GM13977 (cell line): ENCODE results near the gene PDCD7.
A peak's percentile ranks its signal among the peaks of the same experiment; 100 is the strongest.
"Not testable (repeated sequence)": the region's sequence is repeated elsewhere in the genome, so short reads cannot be mapped to it uniquely, and the experiment has no call there.

Source experiments
- DNase-seq: peaks from one replicate; pipeline ENCODE4 v3.0.0; 2012; ENCODE audit warnings: low spot score
- CTCF ChIP-seq: IDR thresholded peaks from 2 replicates; pipeline ENCODE4 v1.5.1; 2012; ENCODE audit warnings: mild to moderate bottlenecking, control low read depth; ENCODE audit not compliant: insufficient read depth; ENCODE audit errors: extremely low read depth, missing control alignments
- in situ Hi-C: fragments of 300-500 bp; cut with MboI; formaldehyde crosslinking; loops from one replicate; pipeline ENCODE4 v1.12.0; 2022; ENCODE audit warnings: low sequenced_read_pairs, low pct_unique_long_range_greater_than_20kb, mixed read lengths, inconsistent platforms; ENCODE audit not compliant: unreplicated experiment

The PDCD7 gene

GRCh38 chr15:65081270-65081669 lies 52.3 kb downstream of the PDCD7 start:
- no peak for DNase-seq
- TF ChIP-seq CTCF = no peak
- in situ Hi-C loops = no loop called here

- in situ Hi-C loops = no loop called here
- no peak for TF ChIP-seq CTCF
- DNase-seq = no peak
These were observed 54.0 kb downstream of the PDCD7 start for GRCh38 chr15:65079580-65079979.

GRCh38 chr15:65077981-65078352 lies 55.6 kb downstream of the PDCD7 start:
- peak; percentile 63 for DNase-seq
- peak; percentile 12 for TF ChIP-seq CTCF
- in situ Hi-C loops = no loop called here

- in situ Hi-C loops = no loop called here
- TF ChIP-seq CTCF = no peak
- no peak for DNase-seq
These were observed 56.2 kb downstream of the PDCD7 start for GRCh38 chr15:65077291-65077980.

- in situ Hi-C loops = no loop called here
- no peak for DNase-seq
- no peak for TF ChIP-seq CTCF
These were observed 56.9 kb downstream of the PDCD7 start, which contains the start of gene KBTBD13 for GRCh38 chr15:65076486-65077290. Gene KBTBD13 (plus strand): TSS chr15:65076746. CDS start chr15:65076816, 70 bp downstream.

- in situ Hi-C loops, DNase-seq: not testable (repeated sequence)
These were observed 57.8 kb downstream of the PDCD7 start for GRCh38 chr15:65075607-65076395.

GRCh38 chr15:65074946-65075345 lies 58.7 kb downstream of the PDCD7 start:
- not testable (repeated sequence) for DNase-seq
- in situ Hi-C loops = loop anchor here (25.0 kb wide), 1 partner anchor 212 kb away; the partner anchor contains the start of genes PARP16 and RNU5A-1
